RWPE1 (cell line): ENCODE measurements around the gene C10orf67.
"Not testable (repeated sequence)": the region's sequence is repeated elsewhere in the genome, so short reads cannot be mapped to it uniquely, and the experiment has no call there.

ENCODE experiments used
- CTCF ChIA-PET: fragments of 350-600 bp; sonication (Branson Sonifier 250); formaldehyde crosslinking; extraction: SDS; loops from one replicate; lab custom pipeline; 2021; lab: Yijun Ruan, JAX
- POLR2A ChIA-PET: fragments of 400-600 bp; formaldehyde crosslinking; extraction: SDS; loops from one replicate; lab custom pipeline; 2020; ENCODE audit warnings: antibody characterized with exemption; ENCODE audit not compliant: low non-redundant PET; lab: Yijun Ruan, JAX
- DNase-seq: peaks from one replicate; pipeline ENCODE4 v3.0.0; 2012; ENCODE audit warnings: low spot score
- H3K27ac ChIP-seq: fragments of 450-650 bp; 2 replicates; pipeline ENCODE4 v1.5.1; 2017
- CTCF ChIP-seq: fragments of 450-650 bp; conservative IDR thresholded peaks from 2 replicates; pipeline ENCODE4 v1.5.1; 2017; ENCODE audit warnings: low read depth, mild to moderate bottlenecking

Gene C10orf67

DNA sequence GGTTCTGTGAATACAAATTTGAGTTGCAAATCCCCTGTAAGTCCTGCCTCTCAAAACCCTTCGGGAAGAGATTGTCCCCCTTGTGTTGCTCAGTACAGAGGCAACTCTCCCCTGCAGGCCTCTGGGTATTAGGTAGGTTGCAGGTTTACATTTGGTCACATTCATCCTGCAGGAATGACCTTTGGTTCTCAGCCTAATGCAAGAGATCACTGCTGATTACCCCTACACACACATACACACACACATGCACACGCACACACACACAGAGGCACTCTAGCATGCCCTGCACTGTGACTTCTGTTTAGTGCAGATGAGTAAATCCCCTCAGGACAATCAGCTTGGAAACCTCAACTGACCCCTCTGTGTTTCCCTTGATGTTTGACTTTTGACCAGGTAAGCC is 69.2 kb downstream of the C10orf67 start:
- DNase-seq, result no peak
- ChIA-PET CTCF (no interaction called here), POLR2A (no interaction called here)
- H3K27ac ChIP-seq, result no peak overlapping the region
- no peak for TF ChIP-seq CTCF

- CTCF ChIA-PET, POLR2A ChIA-PET, H3K27ac ChIP-seq, DNase-seq: not testable (repeated sequence)
Measured at GRCh38 chr10:23274179-23274578, 70.4 kb downstream of the C10orf67 start.

DNA sequence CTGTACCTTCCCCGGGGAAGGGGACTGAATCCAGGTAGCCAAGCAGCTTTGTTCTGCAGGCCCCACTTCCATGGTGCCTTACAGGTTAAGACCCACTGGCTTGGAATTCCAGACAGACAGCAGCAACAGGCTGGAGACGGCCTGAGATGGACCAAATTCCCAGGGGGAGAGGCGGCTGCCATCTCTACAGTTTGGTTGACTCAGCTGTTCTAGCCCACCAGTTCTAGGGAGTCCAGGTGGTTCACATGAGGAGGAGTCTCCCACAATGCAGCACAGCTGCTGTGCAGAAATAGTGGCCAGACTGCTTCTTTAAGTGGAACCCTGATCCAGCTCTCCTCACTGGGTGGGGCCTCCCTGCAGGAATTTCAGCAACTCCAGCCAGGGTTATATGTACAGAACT is 74.1 kb downstream of the C10orf67 start:
- H3K27ac ChIP-seq, result no peak overlapping the region
- no peak for DNase-seq
- ChIA-PET POLR2A (no interaction called here), CTCF (interaction anchor here (0.6 kb wide), 1 partner anchor 427 kb away, joined by 3 read pairs; no protein-coding TSS in a partner anchor)
- TF ChIP-seq CTCF, result no peak

DNA sequence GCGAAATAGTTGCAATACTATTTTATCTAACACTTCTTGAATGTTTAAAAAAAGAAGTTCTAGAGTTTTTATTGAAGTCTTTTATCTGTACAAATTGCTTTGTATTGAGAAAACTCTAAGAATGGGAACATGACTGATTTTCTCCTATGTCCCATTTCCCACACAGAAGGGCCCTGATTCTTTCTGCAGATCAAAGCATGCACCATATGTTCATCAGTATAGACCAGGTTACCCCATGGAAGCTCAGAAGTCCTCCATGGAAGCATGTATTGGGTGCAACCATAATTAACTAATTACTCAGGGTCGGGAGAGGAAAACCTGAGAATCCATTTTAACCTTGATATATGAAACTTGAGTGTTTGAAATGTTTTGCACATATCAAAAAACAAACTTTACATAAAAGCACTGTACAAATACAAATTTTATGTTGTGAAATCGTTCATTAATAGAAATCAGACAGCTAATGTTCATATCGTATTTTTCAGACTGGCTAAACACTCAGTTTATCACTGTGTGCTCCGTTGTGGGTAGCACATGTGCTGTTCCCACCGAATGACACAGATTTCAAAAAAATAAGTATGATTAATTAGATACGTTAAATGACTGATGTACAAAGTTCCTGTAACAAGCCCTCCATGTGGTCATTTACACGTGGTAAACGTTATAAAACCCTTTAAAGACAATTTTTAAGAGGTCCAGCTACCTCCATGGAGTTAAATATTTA is 81.0 kb downstream of the C10orf67 start:
- CTCF ChIA-PET, result interaction anchor here (1.2 kb wide), 1 partner anchor 105 kb away, joined by 4 read pairs; no protein-coding TSS in a partner anchor
- no peak for DNase-seq
- POLR2A ChIA-PET, result no interaction called here
- no peak for TF ChIP-seq CTCF
- H3K27ac ChIP-seq, result no peak overlapping the region

GRCh38 chr10:23262928-23263327 is 81.7 kb downstream of the C10orf67 start:
- ChIA-PET POLR2A (no interaction called here), CTCF (interaction anchor here (1.2 kb wide), 1 partner anchor 105 kb away, joined by 4 read pairs; no protein-coding TSS in a partner anchor)
- no peak for TF ChIP-seq CTCF
- DNase-seq, result no peak
- H3K27ac ChIP-seq, result no peak overlapping the region

- POLR2A ChIA-PET, result no interaction called here
- no peak overlapping the region for H3K27ac ChIP-seq
- CTCF ChIA-PET, result interaction anchor here (0.6 kb wide), 1 partner anchor 1374 kb away, joined by 3 read pairs; no protein-coding TSS in a partner anchor
- DNase-seq, result no peak
- TF ChIP-seq CTCF, result no peak
Measured at GRCh38 chr10:23258516-23258915, 86.1 kb downstream of the C10orf67 start.

GRCh38 chr10:23253780-23254179 is 90.8 kb downstream of the C10orf67 start:
- no peak overlapping the region for H3K27ac ChIP-seq
- ChIA-PET POLR2A (no interaction called here), CTCF (no interaction called here)
- no peak for DNase-seq
- no peak for TF ChIP-seq CTCF

DNA sequence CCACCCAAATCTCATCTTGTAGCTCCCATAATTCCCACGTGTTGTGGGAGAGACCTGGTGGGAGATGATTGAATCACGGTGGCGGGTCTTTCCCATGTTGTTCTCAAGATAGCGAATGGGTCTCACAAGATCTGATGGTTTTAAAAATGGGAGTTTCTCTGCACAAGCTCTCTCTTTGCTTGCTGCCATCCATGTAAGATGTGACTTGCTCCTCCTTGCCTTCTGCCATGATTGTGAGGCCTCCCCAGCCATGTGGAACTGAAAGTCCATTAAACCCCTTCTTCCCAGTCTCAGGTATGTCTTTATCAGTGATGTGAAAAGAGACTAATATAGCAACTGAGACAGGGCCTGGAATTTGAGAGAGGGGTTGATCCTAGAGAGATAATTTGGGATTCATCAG is 91.7 kb downstream of the C10orf67 start:
- H3K27ac ChIP-seq, POLR2A ChIA-PET, DNase-seq: not testable (repeated sequence)
- CTCF ChIA-PET, result interaction anchor here (0.7 kb wide), 1 partner anchor 62 kb away, joined by 5 read pairs; no protein-coding TSS in a partner anchor

DNA sequence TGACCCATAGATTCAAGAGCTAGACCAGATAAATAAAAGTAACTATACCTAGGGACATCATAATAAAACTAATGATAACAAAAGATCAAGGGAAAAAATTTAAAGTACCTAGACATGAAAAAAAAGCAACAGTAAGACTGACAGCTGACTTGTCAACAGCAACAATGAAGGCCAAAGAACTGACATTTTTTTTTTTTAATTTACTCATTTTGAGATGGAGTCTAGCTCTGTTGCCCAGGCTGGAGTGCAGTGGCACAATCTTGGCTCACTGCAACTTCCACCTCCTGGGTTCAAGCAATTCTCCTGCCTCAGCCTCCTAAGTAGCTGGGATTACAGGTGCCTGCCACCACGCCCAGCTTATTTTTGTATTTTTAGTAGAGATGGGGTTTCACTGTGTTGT is 102.8 kb downstream of the C10orf67 start:
- H3K27ac ChIP-seq, DNase-seq, POLR2A ChIA-PET, CTCF ChIA-PET: not testable (repeated sequence)
